HepG2 (cell line): Measurements from ENCODE around the gene LURAP1L. TPM values are rescaled to one million over a fixed set of nuclear protein-coding genes. Genes with fewer than 3 reads are reported as not detected.

Experiments
- ATAC-seq: fragments of 200-7000 bp; cut with Tn5 transposase; 3 replicates; pipeline ENCODE4 v1.9.1; 2020; ENCODE audit warnings: mild to moderate bottlenecking, moderate library complexity
- BruUV-seq: library from RNA; stranded (reverse); fragments of 400-500 nt; replicated peaks from 2 replicates; lab custom pipeline; 2021; lab: Mats Ljungman, UMichigan
- CTCF ChIA-PET: fragments of 300-600 bp; formaldehyde crosslinking; extraction: SDS; loops from one replicate; lab custom pipeline; 2021; ENCODE audit warnings: low total read pairs, inconsistent platforms, low intra/inter-chr PET ratio; lab: Yijun Ruan, JAX
- POLR2A ChIA-PET: fragments of 350-600 bp; sonication (Branson Sonifier 250); formaldehyde crosslinking; loops from one replicate; lab custom pipeline; 2020; ENCODE audit warnings: antibody characterized with exemption, inconsistent platforms; lab: Yijun Ruan, JAX
- DNase-seq: peaks from one replicate; pipeline ENCODE4 v3.0.0-alpha.2; 2015; ENCODE audit warnings: low spot score
- FAIRE-seq: peaks from 3 replicates; lab custom pipeline; 2011; peaks lifted over from hg19 to GRCh38; lab: Jason Lieb, UNC
- H2AFZ ChIP-seq: one replicate; pipeline ENCODE4 v1.6.1; 2011; ENCODE audit warnings: low read length, inconsistent platforms
- H3K27ac ChIP-seq: fragments of 300-600 bp; 3 replicates; pipeline ENCODE4 v1.8.0; 2011; ENCODE audit warnings: mixed run types, mild to moderate bottlenecking, mixed read lengths, low read length, inconsistent platforms; ENCODE audit not compliant: insufficient read depth; ENCODE audit errors: extremely low read length
- H3K27me3 ChIP-seq, 2 experiments: fragments of 200-600 bp in 1 of 2; 2 replicates in 1 of 2; 3 replicates in 1 of 2; pipeline versions ENCODE4 v1.6.0 to v1.8.0; 2011; ENCODE audit warnings: low read length in 2 of 2, mild to moderate bottlenecking in 2 of 2, moderate library complexity in 2 of 2, inconsistent platforms in 1 of 2; ENCODE audit not compliant: insufficient read depth in 2 of 2, control insufficient read depth in 1 of 2
- H3K36me3 ChIP-seq, 2 experiments: fragments of 200-600 bp in 1 of 2; replicated peaks in 1 of 2; 2 replicates in 1 of 2; 3 replicates in 1 of 2; pipeline versions ENCODE4 v1.5.1 to v1.8.0; 2011; ENCODE audit warnings: low read length in 2 of 2, inconsistent platforms in 1 of 2; ENCODE audit not compliant: insufficient read depth in 2 of 2, control insufficient read depth in 1 of 2
- H3K4me1 ChIP-seq: 2 replicates; pipeline ENCODE4 v1.5.1; 2012; ENCODE audit warnings: low read length, inconsistent platforms; ENCODE audit not compliant: insufficient read depth
- H3K4me2 ChIP-seq: 2 replicates; pipeline ENCODE4 v1.6.0; 2011; ENCODE audit warnings: low read depth, low read length, inconsistent platforms
- H3K4me3 ChIP-seq, 3 experiments: fragments of 200-600 bp in 1 of 3; sonication (generic), shearing (Covaris generic) in 1 of 3; replicated peaks in 1 of 3; 2 replicates each; pipeline ENCODE4 v1.5.1; 2011 to 2016; ENCODE audit warnings: low read length in 3 of 3, inconsistent platforms in 2 of 3, low read depth in 2 of 3, mild to moderate bottlenecking in 2 of 3, control low read depth in 1 of 3, mixed read lengths in 1 of 3; ENCODE audit not compliant: insufficient read depth in 1 of 3
- H3K79me2 ChIP-seq: one replicate; pipeline ENCODE4 v1.6.1; 2011; ENCODE audit warnings: low read length, inconsistent platforms; ENCODE audit not compliant: insufficient read depth
- H3K9ac ChIP-seq: 2 replicates; pipeline ENCODE4 v1.6.0; 2011; ENCODE audit warnings: mild to moderate bottlenecking, low read depth, low read length, inconsistent platforms; ENCODE audit not compliant: insufficient read depth
- H3K9me3 ChIP-seq: 2 replicates; pipeline ENCODE4 v1.5.1; 2012; ENCODE audit warnings: mild to moderate bottlenecking, low read length
- H4K20me1 ChIP-seq: 2 replicates; pipeline ENCODE4 v1.6.0; 2011; ENCODE audit warnings: inconsistent platforms, mild to moderate bottlenecking, low read length, moderate library complexity; ENCODE audit not compliant: insufficient read depth
- DNMT3B ChIP-seq: conservative IDR thresholded peaks from 2 replicates; pipeline ENCODE4 v1.6.1; 2016; ENCODE audit warnings: missing biosample characterization, control low read depth
- FOXA1 ChIP-seq, 2 experiments: fragments of 450-650 bp in 1 of 2; sonication (generic) in 1 of 2; formaldehyde crosslinking in 1 of 2; IDR thresholded peaks; 2 replicates each; pipeline versions ENCODE4 v1.4.0 to v1.6.1; 2016 to 2020; ENCODE audit warnings: missing genetic modification reagents in 1 of 2
- ONECUT2 ChIP-seq: sonication (generic); formaldehyde crosslinking; IDR thresholded peaks from 2 replicates; pipeline ENCODE4 v1.4.0; 2020; ENCODE audit warnings: missing genetic modification reagents
- RAD21 ChIP-seq: fragments of 450-650 bp; formaldehyde crosslinking; IDR thresholded peaks from 2 replicates; pipeline ENCODE4 v1.5.0; 2020; ENCODE audit warnings: mild to moderate bottlenecking
- ZFYVE20 ChIP-seq: sonication (generic); formaldehyde crosslinking; IDR thresholded peaks from 2 replicates; pipeline ENCODE4 v1.8.0; 2023; ENCODE audit warnings: low read depth, mild to moderate bottlenecking, moderate library complexity, missing genetic modification reagents, borderline replicate concordance
- ZKSCAN5 ChIP-seq: sonication (generic); formaldehyde crosslinking; IDR thresholded peaks from 2 replicates; pipeline ENCODE4 v1.5.1; 2020; ENCODE audit warnings: mild to moderate bottlenecking, missing genetic modification reagents
- ZNF549 ChIP-seq: sonication (generic); formaldehyde crosslinking; IDR thresholded peaks from 2 replicates; pipeline ENCODE4 v1.5.0; 2020; ENCODE audit warnings: missing genetic modification reagents
- ZNF709 ChIP-seq: sonication (generic); formaldehyde crosslinking; IDR thresholded peaks from 2 replicates; pipeline ENCODE4 v1.5.0; 2020; ENCODE audit warnings: mild to moderate bottlenecking, missing genetic modification reagents
- WGBS: methylation state at CpG from one replicate; pipeline ENCODE4 v1.1.6; 2017; ENCODE audit warnings: low lambda C conversion rate; 5-methylcytosine and 5-hydroxymethylcytosine counted together
- in situ Hi-C: cut with HindIII; loops from 2 replicates; pipeline ENCODE4 v1.10.0; 2017; ENCODE audit warnings: low pct_unique_long_range_greater_than_20kb; ENCODE audit not compliant: extremely low pct_ligation_motif_present
- intact Hi-C: fragments of 100-400 bp; cut with micrococcal nuclease; formaldehyde crosslinking; loops from one replicate; pipeline ENCODE4 v1.10.0; 2022; ENCODE audit not compliant: unreplicated experiment
- polyA plus RNA-seq, 8 experiments: library from polyadenylated mRNA; depleted of rRNA in 3 of 8; stranded (reverse) in 7 of 8; unstranded in 1 of 8; fragments of >200 nt; fragmentation: Illumina TruSeq in 4 of 8; extraction: Trizol in 4 of 8; gene quantifications; 2 replicates each; pipeline versions ENCODE4 v1.2.1 to v1.2.3, GENCODE V29; 2011 to 2016; ENCODE audit warnings: low read depth in 4 of 8, missing spikeins in 1 of 8, mixed read lengths in 1 of 8; ENCODE audit not compliant: insufficient read depth in 1 of 8
- total RNA-seq, 5 experiments: library from RNA; depleted of rRNA; stranded (reverse); fragments of >200 nt; fragmentation: Illumina TruSeq; extraction: Trizol; gene quantifications; 2 replicates each; pipeline ENCODE4 v1.2.3, GENCODE V29; 2016; ENCODE audit warnings: low read depth in 1 of 5
- TF ChIP-seq, protein P1 (sequence below): sonication (generic); formaldehyde crosslinking; IDR thresholded peaks from 2 replicates; pipeline ENCODE4 v1.4.0; 2020; ENCODE audit warnings: mild to moderate bottlenecking, missing genetic modification reagents
- TF ChIP-seq, protein P2 (sequence below): sonication (generic); formaldehyde crosslinking; IDR thresholded peaks from 2 replicates; pipeline ENCODE4 v1.5.0; 2020; ENCODE audit warnings: mild to moderate bottlenecking, missing genetic modification reagents
- TF ChIP-seq, protein P3 (sequence below): sonication (generic); formaldehyde crosslinking; IDR thresholded peaks from 2 replicates; pipeline ENCODE4 v1.5.0; 2020; ENCODE audit warnings: missing genetic modification reagents

The LURAP1L gene
- total and polyA plus RNA-seq, 2 of the 13 experiments (the other 11 are each of a cell fraction or from before 2014, with no cell fraction given): 6.7 to 16.6 TPM

DNA sequence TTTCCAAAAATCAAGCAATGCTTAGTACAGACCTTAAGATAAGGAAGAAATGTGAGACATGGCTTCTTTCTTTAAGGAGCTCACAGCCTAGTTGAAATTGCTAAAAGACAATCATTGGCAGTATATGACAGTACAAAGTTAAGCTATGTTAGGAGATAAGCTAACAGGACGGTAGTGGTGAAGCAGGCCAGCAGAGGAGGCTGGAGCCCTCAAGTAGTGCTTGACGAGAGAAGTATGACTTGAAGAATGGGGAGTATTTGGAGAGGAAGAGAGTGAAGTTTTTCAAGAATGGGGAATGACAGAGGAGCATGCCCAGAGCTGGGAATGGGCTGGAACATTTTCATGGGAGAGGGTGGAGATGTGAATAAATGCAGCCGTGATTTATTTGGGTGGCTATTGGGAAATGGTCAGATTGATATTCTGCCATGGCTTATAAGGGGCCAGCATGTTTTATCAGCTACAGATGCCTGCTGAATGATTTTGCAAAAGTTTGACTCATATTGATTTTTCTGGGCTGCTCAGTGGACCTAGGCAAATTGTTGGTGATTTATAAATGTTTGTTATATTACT is 43.7 kb downstream of the LURAP1L start:
- BruUV-seq: no TSS peak
- H3K4me2 ChIP-seq: peak overlapping the region; percentile 55

DNA sequence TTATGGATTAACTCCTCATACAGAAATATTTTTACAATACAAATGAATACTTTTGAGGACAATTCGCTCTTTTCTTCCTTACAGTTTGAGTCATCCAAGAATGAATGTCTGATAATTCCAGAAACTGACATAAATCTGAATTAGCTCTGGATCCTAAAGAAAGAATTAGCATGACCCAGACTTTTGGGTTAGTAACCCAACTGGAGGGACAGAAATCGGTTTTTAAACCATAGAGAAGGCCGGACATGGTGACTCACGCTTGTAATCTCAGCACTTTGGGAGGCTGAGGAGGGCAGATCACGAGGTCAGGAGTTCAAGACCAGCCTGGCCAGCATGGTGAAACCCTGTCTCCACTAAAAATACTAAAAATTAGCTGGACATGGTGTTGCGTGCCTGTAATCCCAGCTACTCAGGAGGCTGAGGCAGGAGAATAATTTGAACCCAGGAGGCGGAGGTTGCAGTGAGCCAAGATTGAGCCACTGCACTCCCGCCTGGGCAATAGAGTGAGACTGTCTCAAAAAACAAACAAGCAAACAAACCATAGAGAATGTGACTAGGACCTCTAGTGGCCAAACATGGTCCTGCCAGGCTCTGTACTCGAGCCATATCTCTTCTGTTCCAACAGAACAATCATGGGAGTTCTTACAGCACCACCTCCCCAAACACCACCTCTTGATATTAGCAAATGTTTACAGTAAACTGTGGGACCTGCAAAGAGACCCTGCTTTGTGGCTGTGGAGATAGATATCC is 44.8 kb downstream of the LURAP1L start:
- H3K79me2 ChIP-seq: peaks cover 11% of the 10 kb centered on the region
- ATAC-seq (peak; percentile 66), FAIRE-seq (no peak), DNase-seq (peak; percentile 53)
- H3K27me3 ChIP-seq: no peaks in the 10 kb centered on the region
- H3K4me2 ChIP-seq: no peak overlapping the region
- no peak overlapping the region for H3K4me3 ChIP-seq
- no peak overlapping the region for H3K27ac ChIP-seq
- H3K9me3 ChIP-seq: no peaks in the 10 kb centered on the region
- in situ Hi-C loops (loop anchor here (5.0 kb wide), 2 partner anchors 42 to 97 kb away; partner anchors contain the start of gene LURAP1L), intact Hi-C loops (loop anchor here (1.0 to 5.0 kb wide), 2 partner anchors 63 to 96 kb away; no protein-coding TSS in a partner anchor)
- H4K20me1 ChIP-seq: no peaks in the 10 kb centered on the region
- ChIA-PET POLR2A (interaction anchor here (7.1 kb wide), 1 partner anchor 43 kb away, joined by 342 read pairs; the partner anchor contains the start of gene LURAP1L), CTCF (interaction anchor here (1.3 to 2.1 kb wide), 3 partner anchors 95 to 103 kb away, joined by 3 to 16 read pairs (median 8); no protein-coding TSS in a partner anchor)
- H3K4me1 ChIP-seq: peaks cover 52% of the 10 kb centered on the region
- H3K9ac ChIP-seq: no peak overlapping the region
- 91% methylated on average over 9 of the region's 9 CpGs for WGBS
- H3K36me3 ChIP-seq: peaks cover 0 to 2% of the 10 kb centered on the region in 2 experiments; a peak in 3 of 5 replicates
- no TSS peak for BruUV-seq
- no peak overlapping the region for H2AFZ ChIP-seq
- TF ChIP-seq ZNF549: no peak
- TF ChIP-seq ZNF709 (CRISPR knock-in tag): no peak
- TF ChIP-seq ZKSCAN5: no peak
- TF ChIP-seq, protein P1, sequence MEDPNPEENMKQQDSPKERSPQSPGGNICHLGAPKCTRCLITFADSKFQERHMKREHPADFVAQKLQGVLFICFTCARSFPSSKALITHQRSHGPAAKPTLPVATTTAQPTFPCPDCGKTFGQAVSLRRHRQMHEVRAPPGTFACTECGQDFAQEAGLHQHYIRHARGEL: no peak
- TF ChIP-seq, protein P2, sequence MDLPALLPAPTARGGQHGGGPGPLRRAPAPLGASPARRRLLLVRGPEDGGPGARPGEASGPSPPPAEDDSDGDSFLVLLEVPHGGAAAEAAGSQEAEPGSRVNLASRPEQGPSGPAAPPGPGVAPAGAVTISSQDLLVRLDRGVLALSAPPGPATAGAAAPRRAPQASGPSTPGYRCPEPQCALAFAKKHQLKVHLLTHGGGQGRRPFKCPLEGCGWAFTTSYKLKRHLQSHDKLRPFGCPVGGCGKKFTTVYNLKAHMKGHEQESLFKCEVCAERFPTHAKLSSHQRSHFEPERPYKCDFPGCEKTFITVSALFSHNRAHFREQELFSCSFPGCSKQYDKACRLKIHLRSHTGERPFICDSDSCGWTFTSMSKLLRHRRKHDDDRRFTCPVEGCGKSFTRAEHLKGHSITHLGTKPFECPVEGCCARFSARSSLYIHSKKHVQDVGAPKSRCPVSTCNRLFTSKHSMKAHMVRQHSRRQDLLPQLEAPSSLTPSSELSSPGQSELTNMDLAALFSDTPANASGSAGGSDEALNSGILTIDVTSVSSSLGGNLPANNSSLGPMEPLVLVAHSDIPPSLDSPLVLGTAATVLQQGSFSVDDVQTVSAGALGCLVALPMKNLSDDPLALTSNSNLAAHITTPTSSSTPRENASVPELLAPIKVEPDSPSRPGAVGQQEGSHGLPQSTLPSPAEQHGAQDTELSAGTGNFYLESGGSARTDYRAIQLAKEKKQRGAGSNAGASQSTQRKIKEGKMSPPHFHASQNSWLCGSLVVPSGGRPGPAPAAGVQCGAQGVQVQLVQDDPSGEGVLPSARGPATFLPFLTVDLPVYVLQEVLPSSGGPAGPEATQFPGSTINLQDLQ: no peak
- no peak for TF ChIP-seq FOXA1 (IDR thresholded peaks at IDR 0.05)
- TF ChIP-seq FOXA1 (CRISPR knock-in tag; IDR thresholded peaks at IDR 0.05): peak; percentile 81
- peak; percentile 73 for TF ChIP-seq RAD21 (CRISPR knock-in tag)
- TF ChIP-seq DNMT3B (CRISPR knock-in tag): no peak
- no peak for TF ChIP-seq ZFYVE20

More for the DNA sequence above, 43.7 kb downstream of the LURAP1L start:
- Histone ChIP-seq H3K9me3 (no peaks in the 10 kb centered on the region), H4K20me1 (no peaks in the 10 kb centered on the region), H3K36me3 (peaks cover 0 to 2% of the 10 kb centered on the region in 2 experiments; a peak in 3 of 5 replicates), H3K79me2 (peaks cover 13% of the 10 kb centered on the region), H3K9ac (peak overlapping the region; percentile 55; the same call in 1 of the 2 replicates), H3K4me3 (peak overlapping the region in 2 of 3 experiments; percentile 43 to 53; a peak in 3 of 6 replicates), H3K27me3 (no peaks in the 10 kb centered on the region), H3K4me1 (peaks cover 62% of the 10 kb centered on the region), H3K27ac (peak overlapping the region; percentile 68), H2AFZ (no peak overlapping the region)
- WGBS: 41% methylated on average over 3 of the region's 3 CpGs
- DNase-seq (no peak), FAIRE-seq (no peak), ATAC-seq (no peak)
- ChIA-PET POLR2A (interaction anchor here (1.0 to 7.1 kb wide), 7 partner anchors 9 to 100 kb away, joined by 3 to 342 read pairs (median 6); partner anchors contain the start of gene LURAP1L), CTCF (interaction anchor here (2.0 kb wide), 1 partner anchor 99 kb away, joined by 8 read pairs; no protein-coding TSS in a partner anchor)
- intact Hi-C loops: no loop called here
- peak; percentile 60; the same call in 1 of the 2 replicates for TF ChIP-seq ONECUT2 (CRISPR knock-in tag)
- TF ChIP-seq, protein P3, sequence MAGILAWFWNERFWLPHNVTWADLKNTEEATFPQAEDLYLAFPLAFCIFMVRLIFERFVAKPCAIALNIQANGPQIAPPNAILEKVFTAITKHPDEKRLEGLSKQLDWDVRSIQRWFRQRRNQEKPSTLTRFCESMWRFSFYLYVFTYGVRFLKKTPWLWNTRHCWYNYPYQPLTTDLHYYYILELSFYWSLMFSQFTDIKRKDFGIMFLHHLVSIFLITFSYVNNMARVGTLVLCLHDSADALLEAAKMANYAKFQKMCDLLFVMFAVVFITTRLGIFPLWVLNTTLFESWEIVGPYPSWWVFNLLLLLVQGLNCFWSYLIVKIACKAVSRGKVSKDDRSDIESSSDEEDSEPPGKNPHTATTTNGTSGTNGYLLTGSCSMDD (CRISPR knock-in tag): no peak
- in situ Hi-C loops: loop anchor here (5.0 kb wide), 2 partner anchors 41 to 96 kb away; partner anchors contain the start of gene LURAP1L
